H1 (cell line): ENCODE results near the gene OSGEPL1.
A peak's percentile ranks its signal among the peaks of the same experiment; 100 is the strongest.

Source experiments
- EZH2 ChIP-seq: fragments of 200-600 bp; sonication (generic); IDR thresholded peaks from 2 replicates; pipeline ENCODE4 v1.7.1; 2012; ENCODE audit warnings: low read depth, mild to moderate bottlenecking, moderate library complexity, low read length, inconsistent platforms; ENCODE audit not compliant: severe bottlenecking
- GTF2F1 ChIP-seq: IDR thresholded peaks from 2 replicates; pipeline ENCODE4 v1.6.1; 2012; ENCODE audit warnings: low read depth, low read length, improper control_type of control experiment, borderline replicate concordance
- HDAC6 ChIP-seq: IDR thresholded peaks from one replicate; pipeline ENCODE4 v1.7.1; 2012; ENCODE audit warnings: low read depth, mild to moderate bottlenecking, inconsistent platforms, low read length, moderate library complexity
- JUND ChIP-seq: IDR thresholded peaks from 2 replicates; pipeline ENCODE4 v1.6.1; 2011; ENCODE audit warnings: mild to moderate bottlenecking, improper control_type of control experiment, low read length
- RAD21 ChIP-seq, 2 experiments: IDR thresholded peaks in 1 of 2; conservative IDR thresholded peaks in 1 of 2; 2 replicates each; pipeline ENCODE4 v1.6.1; 2011; ENCODE audit warnings: low read depth in 2 of 2, low read length in 2 of 2, improper control_type of control experiment in 1 of 2, inconsistent platforms in 1 of 2, mild to moderate bottlenecking in 1 of 2, moderate library complexity in 1 of 2
- SIN3A ChIP-seq, 2 experiments: IDR thresholded peaks in 1 of 2; conservative IDR thresholded peaks in 1 of 2; 2 replicates each; pipeline ENCODE4 v1.6.1; 2011 to 2012; ENCODE audit warnings: low read length in 2 of 2, improper control_type of control experiment in 1 of 2, low read depth in 1 of 2, mild to moderate bottlenecking in 1 of 2
- TEAD4 ChIP-seq: IDR thresholded peaks from 2 replicates; pipeline ENCODE4 v1.6.1; 2012; ENCODE audit warnings: low read depth, low read length, inconsistent platforms, mixed read lengths
- ZNF274 ChIP-seq: IDR thresholded peaks from 2 replicates; pipeline ENCODE4 v1.7.0; 2012; ENCODE audit warnings: low read length, borderline replicate concordance; ENCODE audit errors: extremely low read depth
- TF ChIP-seq, protein P1 (sequence below), 3 experiments: IDR thresholded peaks; 1 replicate in 2 of 3; 2 replicates in 1 of 3; pipeline versions ENCODE4 v1.5.1 to v1.6.1; 2011; ENCODE audit warnings: low read length in 3 of 3, mild to moderate bottlenecking in 3 of 3, inconsistent platforms in 2 of 3, low read depth in 1 of 3, moderate library complexity in 1 of 3; ENCODE audit not compliant: insufficient read depth in 1 of 3; ENCODE audit errors: control extremely low read depth in 1 of 3

DNA sequence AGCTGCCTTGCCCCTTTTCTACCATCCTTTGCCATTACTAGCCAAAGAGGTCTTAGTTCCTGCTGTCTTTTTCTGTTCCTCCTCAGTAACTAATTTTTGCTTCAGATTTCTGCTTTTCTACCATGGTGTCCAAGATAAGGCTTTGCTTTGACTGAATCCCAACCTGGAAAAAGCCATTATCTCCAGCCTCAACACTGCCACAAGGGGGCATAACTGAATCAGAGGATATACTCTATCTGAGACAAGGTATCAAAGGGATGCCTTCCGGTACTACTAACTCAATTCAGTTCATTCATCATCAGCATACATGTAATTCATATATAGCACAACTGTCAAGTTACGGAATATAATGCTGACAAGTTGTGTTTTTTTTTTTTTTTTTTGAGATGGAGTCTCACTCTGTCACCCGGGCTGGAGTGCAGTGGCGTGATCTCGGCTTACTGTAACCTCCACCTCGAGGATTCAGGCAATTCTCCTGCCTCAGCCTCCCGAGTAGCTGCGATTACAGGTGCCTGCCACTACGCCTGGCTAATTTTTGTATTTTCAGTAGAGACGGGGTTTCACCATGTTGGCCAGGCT lies 11.4 kb downstream of the OSGEPL1 start:
- TF ChIP-seq, protein P1, sequence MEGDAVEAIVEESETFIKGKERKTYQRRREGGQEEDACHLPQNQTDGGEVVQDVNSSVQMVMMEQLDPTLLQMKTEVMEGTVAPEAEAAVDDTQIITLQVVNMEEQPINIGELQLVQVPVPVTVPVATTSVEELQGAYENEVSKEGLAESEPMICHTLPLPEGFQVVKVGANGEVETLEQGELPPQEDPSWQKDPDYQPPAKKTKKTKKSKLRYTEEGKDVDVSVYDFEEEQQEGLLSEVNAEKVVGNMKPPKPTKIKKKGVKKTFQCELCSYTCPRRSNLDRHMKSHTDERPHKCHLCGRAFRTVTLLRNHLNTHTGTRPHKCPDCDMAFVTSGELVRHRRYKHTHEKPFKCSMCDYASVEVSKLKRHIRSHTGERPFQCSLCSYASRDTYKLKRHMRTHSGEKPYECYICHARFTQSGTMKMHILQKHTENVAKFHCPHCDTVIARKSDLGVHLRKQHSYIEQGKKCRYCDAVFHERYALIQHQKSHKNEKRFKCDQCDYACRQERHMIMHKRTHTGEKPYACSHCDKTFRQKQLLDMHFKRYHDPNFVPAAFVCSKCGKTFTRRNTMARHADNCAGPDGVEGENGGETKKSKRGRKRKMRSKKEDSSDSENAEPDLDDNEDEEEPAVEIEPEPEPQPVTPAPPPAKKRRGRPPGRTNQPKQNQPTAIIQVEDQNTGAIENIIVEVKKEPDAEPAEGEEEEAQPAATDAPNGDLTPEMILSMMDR (IDR thresholded peaks at IDR 0.05; ENCODE audit: control extremely low read depth in 1 of 3, insufficient read depth in 1 of 3, low read depth in 1 of 3, low read length in 3 of 3), result peak in 2 of 3 experiments; percentile 59 to 72; a peak in 3 of 4 replicates
- TF ChIP-seq JUND (no peak), EZH2 (no peak), TEAD4 (no peak), ZNF274 (no peak), GTF2F1 (no peak), HDAC6 (no peak), SIN3A (conservative IDR thresholded peaks at IDR 0.05 in 1 of 2, IDR thresholded peaks at IDR 0.05 in 1 of 2; ENCODE audit: low read depth in 1 of 2, low read length in 2 of 2) (no peak), RAD21 (IDR thresholded peaks at IDR 0.05 in 1 of 2, conservative IDR thresholded peaks at IDR 0.05 in 1 of 2; ENCODE audit: low read depth in 2 of 2, low read length in 2 of 2) (peak; percentile 62 to 63)
